ENCODE results near the gene VPS26A.

Gene VPS26A

DNA sequence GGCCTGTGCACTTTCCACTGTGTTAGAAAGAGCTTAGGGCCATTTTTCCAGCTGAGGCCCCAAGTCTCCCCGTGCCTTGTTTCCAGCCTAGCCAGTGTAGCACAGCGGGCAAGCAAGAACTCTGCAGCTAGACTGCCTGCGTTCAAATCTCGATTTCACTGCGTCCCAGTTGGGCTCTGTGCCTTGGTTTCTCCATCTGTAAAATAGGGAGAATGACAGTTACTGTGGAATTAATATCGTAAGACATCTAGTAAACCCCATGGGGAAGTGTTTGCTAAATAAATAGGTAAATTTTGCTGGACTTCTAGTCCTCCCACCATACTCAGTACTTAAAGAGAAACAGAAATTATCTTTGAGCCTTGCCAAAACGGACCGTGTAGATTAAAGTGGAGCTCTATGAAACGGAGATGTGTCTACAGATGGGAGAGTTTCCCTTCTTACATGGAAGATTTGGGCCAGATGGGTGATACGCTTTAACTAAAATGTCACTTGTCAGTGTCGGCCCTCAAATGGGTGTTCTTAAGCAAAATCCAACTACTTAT lies 92.7 kb downstream of the VPS26A start:
- FAIRE-seq: no peak

DNA sequence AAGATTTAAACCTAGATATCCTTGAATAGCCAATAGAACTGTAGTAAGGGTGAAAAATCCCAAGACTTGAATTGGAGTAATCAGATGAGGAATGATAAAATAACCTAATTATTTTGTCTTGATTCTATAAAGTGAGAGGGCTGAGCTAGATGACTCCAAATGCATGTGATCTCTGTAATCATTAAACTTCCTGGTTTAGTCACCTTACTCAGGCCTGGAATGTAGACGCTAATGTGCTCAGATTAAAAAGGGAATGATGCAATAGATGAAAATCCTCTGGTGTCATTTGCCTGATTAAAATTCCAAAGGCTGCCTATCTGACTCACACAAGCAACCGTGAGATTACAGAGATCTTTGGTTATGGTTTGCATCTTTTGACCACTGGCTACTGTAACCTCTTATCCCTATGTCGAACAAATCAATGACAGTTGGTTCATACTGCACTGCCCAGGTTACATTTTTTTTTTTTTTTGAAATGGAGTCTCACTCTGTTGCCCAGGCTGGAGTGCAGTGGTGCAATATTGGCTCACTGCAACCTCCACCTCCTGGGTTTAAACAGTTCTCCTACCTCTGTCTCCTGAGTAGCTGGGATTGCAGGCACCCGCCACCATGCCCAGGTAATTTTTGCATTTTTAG lies 93.3 kb downstream of the VPS26A start:
- no peak for DNase-seq (ENCODE audit: insufficient read length, low spot score)
- FAIRE-seq: no peak

More for the DNA sequence above, 92.7 kb downstream of the VPS26A start:
- no peak for DNase-seq (ENCODE audit: insufficient read length, low spot score)

DNA sequence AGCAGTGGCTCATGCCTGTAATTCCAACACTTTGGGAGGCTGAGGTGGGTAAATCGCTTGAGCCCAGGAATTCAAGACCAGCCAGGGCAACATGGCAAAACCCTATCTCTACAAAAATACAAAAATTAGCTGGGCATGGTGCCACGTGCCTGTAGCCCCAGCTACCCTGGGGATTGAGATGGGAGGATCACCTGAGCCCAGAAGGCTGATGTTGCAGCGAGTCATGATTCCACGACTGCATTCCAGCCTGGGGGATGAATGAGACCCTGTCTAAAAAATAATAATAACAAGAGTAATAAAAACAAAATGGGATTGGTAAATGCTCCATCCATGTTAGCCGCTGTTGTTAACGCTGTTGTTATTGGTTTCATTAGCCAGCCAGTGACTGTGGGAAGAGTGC lies 94.9 kb downstream of the VPS26A start:
- DNase-seq (ENCODE audit: insufficient read length, low spot score): no peak
- no peak for FAIRE-seq

DNA sequence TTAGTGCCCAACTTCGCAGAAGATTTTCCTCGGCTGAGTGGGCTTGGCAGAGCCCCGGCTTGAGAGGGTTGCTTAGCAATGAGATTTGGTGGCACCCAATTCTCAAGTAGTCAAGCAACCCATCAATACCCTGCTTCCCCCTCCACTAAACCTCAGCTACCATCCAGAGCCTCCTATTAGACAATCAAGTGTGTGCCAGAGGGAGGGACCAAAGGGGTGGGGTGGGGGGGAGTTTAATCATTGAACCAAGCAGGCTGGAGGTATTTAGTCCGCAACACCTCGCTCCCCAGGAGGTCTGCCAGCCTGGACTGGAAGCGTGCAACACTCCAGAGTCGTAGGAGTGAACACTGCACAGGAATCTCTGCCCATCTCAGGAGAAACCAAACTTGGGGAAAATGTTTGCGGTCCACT lies 96.1 kb downstream of the VPS26A start, which contains the start of gene HKDC1:
Gene HKDC1, plus strand, starts transcription at position 292 of the 411 bp plus-strand sequence. Its CDS starts 104 bp downstream, at position 396.
- FAIRE-seq: no peak
- no peak for DNase-seq (ENCODE audit: insufficient read length, low spot score)

DNA sequence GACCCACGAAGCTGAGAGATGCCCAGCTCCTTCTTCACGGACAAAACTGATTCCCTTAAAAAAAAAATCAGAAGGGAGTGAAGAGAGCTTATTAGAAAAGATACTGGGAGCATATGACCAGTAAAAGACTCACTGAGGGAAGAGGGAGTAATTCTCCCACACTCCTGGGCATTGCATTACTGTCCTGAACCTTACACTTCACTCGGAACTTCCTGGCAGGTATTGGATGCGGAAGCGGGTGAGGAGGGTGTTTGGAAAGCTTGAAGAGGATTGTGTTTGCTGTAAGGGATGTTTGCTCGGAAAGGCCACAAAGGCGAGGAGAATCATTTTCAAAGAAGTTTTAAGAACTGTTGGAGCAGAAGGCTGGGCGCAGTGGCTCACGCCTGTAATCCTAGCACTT lies 96.5 kb downstream of the VPS26A start:
- FAIRE-seq (no peak), DNase-seq (ENCODE audit: insufficient read length, low spot score) (no peak)
